Right forelimb (tissue), 1 donor: ENCODE measurements around the gene UBE2Q2.
"Not testable (repeated sequence)": the region's sequence is repeated elsewhere in the genome, so short reads cannot be mapped to it uniquely, and the experiment has no call there.

ENCODE experiments used
- DNase-seq: peaks from one replicate; pipeline ENCODE4 v3.0.0-alpha.2; 2018

The UBE2Q2 gene

GRCh38 chr15:75827691-75828090 lies 15.6 kb upstream of the UBE2Q2 start:
- DNase-seq, result no peak

GRCh38 chr15:75828429-75828828 lies 14.8 kb upstream of the UBE2Q2 start:
- DNase-seq, result no peak

DNA sequence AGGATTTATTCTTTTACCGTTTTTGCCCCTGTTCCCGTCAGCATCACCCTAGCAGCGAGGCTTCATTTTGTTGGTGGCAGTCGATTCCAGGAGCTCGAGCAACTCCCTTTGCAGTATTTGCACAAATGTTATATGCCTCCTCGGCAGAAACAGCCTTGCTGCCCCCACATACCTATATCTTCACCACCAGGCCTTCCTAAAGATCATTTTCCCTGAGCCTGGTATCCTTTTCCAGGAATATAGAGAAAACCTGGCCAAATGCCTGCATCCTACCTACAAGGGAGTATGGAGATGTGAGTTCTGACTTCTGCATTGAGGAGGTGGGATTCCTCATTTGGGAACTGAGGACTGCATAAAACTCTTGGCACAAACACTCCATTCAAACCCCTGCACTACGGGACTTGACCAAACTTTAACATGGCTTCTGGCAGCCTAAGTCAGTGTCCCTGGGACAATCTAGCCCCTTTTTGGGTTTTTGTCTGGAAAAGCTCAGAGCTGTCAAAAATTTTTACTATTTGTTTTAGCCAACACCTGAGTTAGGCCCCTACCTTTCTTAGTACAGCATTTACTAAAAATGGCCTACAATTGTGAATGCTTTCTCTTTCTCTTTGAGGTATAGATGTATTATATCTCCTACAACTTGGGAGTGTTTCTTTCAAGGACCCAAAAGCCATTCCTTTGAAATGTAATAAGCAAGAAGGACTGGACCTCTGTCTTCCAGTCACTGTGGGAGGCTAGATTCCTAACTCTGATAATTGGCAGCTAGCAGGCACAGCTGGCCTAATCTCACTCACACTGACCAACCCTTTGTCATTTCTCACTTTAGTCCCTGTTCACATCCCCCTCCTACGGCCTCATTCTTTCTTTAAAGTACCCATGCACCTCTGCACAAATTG lies 12.1 kb upstream of the UBE2Q2 start:
- no peak for DNase-seq

DNA sequence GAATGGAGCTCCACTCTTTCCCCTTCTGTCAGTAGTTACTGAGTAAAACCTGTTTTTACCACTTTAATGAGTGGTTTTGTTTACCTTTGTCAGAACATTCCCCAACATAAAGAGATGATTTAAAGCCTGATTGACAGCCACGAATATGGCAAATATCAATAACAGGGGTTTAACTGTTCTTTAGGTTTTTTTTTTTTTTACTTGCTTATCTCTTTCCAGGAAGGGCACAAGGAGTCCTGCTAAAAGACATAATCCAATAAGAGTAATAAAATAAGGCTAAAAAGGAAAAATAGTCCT lies 11.5 kb upstream of the UBE2Q2 start:
- DNase-seq, result no peak

- DNase-seq, result no peak
These were observed 11.1 kb upstream of the UBE2Q2 start for GRCh38 chr15:75832114-75832513.

GRCh38 chr15:75834021-75834420 lies 9.2 kb upstream of the UBE2Q2 start:
- no peak for DNase-seq

- no peak for DNase-seq
These were observed 7.0 kb upstream of the UBE2Q2 start for GRCh38 chr15:75835990-75836958.

GRCh38 chr15:75836959-75837334 lies 6.3 kb upstream of the UBE2Q2 start:
- no peak for DNase-seq

DNA sequence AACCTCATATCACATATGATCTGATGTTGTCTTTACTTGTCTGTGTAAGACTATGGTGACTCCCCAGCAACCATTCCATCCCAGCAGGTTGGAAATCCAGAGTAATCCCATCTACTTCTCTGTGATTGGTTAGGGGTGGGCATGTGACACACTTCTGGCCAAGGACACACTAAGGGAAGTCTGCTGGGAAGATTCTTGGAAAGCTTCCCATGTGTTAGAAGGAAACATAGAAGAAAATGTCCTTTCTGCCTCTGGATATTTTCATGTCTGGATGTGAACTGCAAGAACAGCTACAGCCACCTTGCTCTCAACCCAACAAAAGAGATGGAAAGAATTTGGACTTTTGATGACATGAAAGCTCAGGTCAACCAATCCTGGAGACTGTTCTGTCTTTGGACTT lies 2.6 kb upstream of the UBE2Q2 start:
- DNase-seq, result no peak

- DNase-seq, result no peak
These were observed 1.6 kb upstream of the UBE2Q2 start for GRCh38 chr15:75841626-75842025.

DNA sequence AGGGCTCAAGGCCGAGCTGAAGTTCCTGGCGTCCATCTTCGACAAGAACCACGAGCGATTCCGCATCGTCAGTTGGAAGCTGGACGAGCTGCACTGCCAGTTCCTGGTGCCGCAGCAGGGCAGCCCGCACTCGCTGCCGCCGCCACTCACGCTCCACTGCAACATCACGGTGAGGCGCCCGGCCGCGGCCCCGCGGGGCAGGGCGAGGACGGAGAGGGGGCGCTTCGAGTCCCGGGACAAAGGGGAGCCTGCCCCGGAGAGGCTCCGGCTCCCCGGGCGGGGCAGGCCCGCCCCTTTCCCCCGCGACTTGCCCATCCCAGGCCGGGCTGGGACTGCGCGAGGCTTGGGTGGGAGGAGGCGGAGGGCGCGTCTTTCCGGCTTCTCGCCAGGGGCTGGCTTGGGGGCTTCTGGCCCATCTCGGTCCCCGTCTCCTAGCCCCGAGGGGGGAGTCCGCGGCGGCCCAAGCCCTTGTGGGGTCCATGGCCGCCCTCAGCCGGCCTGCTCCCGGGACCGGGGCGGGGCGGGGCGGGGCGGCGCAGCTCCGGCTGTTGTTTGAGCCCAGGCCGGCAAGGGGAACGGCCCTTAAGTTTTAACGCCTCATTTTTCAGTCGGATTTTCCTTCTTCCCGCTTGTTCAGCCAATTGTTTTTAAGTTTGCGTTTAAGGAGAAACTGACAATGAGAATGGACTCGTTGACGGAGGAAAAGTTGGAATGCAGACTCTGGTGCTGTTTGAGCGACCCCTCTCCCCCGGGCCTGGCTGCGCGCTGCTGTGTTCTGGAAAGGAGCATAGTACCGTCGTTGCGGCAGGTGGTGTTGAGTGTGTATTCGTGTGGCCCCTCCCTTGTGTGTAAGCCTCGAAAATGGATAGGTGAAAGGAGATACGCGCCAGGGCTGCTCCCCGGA lies 683 bp downstream of the UBE2Q2 start:
- peak; percentile 79 for DNase-seq

DNA sequence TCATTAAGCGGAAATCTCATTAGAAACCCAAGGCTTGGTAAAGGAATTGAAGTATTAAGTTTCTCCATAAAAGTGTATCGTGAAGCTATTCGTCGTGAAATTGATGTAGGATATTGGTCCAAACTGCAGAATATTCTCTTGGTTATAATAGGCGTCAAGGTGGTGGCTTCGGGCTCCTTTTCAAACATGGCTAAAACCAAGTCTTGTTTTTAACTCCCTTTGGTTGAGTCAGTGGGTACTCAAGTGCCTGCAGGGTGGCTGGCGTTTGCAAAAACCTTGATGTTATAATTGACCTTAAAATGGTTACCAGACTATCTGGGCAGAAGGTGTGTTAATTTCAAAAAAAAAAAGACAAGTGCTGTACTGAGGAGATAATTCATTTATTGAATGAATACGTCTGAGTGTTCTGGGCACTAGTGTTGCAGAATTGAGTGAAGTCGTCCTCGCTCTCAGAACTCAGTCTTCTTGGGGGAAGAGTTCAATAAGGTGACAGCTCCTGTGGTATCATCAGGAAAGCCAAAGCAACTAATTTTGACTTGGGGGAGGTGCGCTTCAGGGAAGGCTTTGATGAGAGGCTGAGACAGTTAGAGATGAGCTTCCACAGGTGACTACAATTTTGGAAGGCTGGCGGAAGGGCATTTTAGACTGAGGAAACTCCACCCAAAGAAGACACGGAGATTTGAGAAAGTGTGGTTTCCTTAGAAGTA lies 1.5 kb downstream of the UBE2Q2 start:
- no peak for DNase-seq

DNA sequence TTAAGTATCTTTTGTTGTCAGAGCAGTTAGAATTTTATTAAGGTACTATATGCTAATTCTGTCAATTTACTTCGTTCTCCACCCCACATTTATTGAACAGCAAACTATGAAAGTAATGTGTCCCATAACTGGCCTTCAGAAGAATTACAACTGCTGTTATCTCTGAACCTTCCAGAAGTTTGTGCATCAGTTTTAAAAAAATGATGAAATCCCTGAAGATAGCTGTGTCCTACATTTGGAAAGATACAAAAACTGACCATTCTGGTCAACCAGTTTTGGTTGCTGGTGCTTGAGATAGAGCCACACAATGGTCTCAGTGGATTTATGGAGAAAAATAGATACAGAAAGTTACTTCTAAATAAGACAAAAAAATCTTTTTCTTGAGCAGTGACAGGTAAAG lies 5.9 kb downstream of the UBE2Q2 start:
- DNase-seq, result no peak

GRCh38 chr15:75850708-75851107 lies 7.5 kb downstream of the UBE2Q2 start:
- no peak for DNase-seq

GRCh38 chr15:75851566-75851965 lies 8.3 kb downstream of the UBE2Q2 start:
- DNase-seq, result not testable (repeated sequence)

DNA sequence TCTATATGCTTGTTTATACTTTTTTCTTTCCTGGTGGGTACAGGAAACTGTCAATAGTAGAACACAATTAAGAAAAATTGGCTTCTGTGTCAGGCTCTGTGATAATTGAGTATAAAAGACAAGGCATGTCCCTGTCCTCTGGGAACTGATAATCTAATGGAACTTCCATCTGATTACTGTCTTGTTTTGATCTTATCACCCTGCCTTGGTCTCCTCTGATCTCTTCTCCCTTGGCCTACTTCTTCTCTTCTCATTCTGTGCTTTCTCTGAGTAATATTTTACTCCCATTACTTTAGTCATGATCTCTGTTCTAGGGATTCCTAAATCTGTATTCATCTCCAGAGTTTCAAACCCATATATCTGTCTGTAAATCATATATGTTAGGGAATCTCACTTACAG lies 14.6 kb downstream of the UBE2Q2 start:
- no peak for DNase-seq

DNA sequence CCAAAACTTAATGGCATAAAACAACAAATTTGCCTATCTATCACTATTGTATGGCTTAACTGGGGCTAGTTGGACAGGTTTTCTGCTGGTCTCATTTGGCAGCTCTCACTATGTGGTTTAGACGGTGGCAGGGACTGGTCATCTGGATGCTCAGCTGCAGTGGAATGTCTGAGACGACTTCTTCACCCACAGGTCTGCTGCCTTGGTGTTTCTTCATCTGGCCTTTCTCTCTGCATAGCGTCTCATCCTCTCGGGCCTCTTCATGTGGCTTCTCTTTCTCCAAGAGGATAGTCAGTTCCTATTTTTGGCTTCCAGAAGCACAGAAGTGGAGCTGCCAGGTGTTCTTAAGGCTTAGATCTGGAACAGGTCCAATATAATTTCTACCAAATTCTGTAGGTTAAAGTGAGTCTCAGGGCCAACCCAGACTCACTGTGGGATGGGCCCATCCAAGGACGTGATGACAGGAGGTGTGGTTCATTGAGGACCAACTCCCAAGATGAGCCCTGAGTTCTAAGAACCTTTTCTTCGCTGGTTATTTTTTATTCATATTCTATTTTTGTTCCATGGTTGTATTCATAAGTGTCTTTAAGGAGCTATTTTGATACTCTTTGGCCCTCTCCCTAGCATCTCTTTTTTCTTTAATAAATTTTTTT lies 18.6 kb downstream of the UBE2Q2 start:
- DNase-seq, result no peak

DNA sequence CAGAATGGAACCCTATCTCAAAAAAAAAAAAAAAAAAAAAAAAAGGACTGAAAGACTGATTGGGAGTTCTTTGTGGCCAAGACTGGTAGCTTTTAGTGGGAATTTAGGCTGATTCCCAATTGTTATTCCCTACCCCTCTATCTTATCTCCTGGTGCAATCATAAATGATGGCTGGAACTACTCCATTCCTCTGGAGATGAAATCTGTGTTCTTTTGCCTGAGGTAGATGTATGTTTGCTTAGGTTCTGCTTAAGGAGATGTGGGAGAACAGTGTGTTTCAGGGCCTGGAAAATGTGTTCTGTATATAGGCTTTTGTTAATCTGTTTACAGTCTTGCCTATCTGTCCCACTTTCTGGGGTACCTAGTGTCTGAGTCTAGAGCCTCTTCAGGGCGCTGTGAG lies 19.5 kb downstream of the UBE2Q2 start:
- no peak for DNase-seq

- no peak for DNase-seq
These were observed 21.2 kb downstream of the UBE2Q2 start for GRCh38 chr15:75864213-75865059.

DNA sequence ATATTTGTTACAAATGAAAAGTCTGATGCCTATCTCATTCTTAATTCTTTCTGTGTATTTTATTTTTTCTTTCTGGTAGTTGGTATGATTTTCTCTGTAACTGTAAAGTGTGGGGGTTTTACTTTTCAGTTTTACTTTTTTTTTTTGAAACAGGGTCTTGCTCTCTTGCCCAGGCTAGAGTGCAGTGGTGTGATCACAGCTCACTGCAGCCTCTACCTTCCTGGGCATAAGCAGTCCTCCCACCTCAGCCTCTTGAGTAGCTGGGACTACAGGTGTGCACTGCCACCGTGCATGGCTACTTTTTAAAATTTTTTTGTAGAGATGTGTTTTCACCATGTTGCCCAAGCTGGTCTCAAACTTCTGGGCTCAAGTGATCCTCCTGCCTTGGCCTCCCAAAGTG lies 22.8 kb downstream of the UBE2Q2 start:
- not testable (repeated sequence) for DNase-seq

GRCh38 chr15:75866916-75867315 lies 23.7 kb downstream of the UBE2Q2 start:
- no peak for DNase-seq
